ENCODE results near the gene MOB2. TPM values are rescaled to one million over a fixed set of nuclear protein-coding genes. Genes with fewer than 3 reads are reported as not detected.

The MOB2 gene
- total and polyA plus RNA-seq, 2 donors (not counting 1 experiment from before 2014, with no cell fraction given): 13.1 to 30.1 TPM

DNA sequence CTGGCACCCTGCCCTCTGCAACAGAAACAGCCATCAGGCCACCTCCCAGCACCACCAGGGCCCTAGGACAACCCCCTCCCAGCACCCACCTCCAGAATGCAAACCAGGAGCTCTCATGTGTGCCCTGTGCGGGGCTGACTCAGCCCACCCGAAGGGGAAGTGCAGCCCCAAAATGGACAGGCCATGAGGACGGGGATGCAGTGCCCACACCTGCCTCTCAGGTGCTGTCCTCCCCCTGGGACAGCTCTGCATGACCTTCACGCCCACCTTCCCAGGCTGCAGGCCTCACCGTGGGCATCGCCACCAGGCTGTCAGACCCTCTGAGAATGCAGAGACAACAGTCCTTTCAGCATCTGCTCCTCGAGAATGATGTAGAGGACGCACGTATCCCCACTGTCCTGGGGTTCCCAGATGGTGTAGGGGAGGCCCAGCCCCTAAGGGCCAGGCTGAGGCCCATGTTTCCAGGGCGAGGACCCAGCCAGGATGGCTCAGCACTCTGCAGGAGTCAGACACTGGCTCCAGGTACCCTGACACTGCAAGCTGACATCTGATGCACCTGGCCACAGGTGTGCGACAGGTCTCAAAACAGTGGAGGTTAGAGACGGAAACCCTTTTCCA lies 13.5 kb downstream of the MOB2 start:
- H2AFZ ChIP-seq (ENCODE audit: low read length): no peak overlapping the region
- H3K4me3 ChIP-seq (replicated peaks in 1 of 4; ENCODE audit: control extremely low read depth in 1 of 4, insufficient read depth in 1 of 4, low read depth in 3 of 4, low read length in 4 of 4): no peak overlapping the region
- H3K4me1 ChIP-seq (ENCODE audit: control insufficient read depth, extremely low read depth, insufficient read depth, low read length): no peaks in the 10 kb centered on the region
- H3K36me3 ChIP-seq (ENCODE audit: control insufficient read depth, insufficient read depth, low read length): peaks cover 1% of the 10 kb centered on the region
- H3K27me3 ChIP-seq (ENCODE audit: control insufficient read depth, insufficient read depth, low read length): no peaks in the 10 kb centered on the region
- DNase-seq (ENCODE audit: low read depth in 2 of 2): no peak
- H3K4me2 ChIP-seq (ENCODE audit: extremely low read depth, insufficient read depth, low read length): no peak overlapping the region
- no peak for TF ChIP-seq EZH2 (IDR thresholded peaks at IDR 0.05; ENCODE audit: low read length, missing control alignments)
- TF ChIP-seq, protein P1, sequence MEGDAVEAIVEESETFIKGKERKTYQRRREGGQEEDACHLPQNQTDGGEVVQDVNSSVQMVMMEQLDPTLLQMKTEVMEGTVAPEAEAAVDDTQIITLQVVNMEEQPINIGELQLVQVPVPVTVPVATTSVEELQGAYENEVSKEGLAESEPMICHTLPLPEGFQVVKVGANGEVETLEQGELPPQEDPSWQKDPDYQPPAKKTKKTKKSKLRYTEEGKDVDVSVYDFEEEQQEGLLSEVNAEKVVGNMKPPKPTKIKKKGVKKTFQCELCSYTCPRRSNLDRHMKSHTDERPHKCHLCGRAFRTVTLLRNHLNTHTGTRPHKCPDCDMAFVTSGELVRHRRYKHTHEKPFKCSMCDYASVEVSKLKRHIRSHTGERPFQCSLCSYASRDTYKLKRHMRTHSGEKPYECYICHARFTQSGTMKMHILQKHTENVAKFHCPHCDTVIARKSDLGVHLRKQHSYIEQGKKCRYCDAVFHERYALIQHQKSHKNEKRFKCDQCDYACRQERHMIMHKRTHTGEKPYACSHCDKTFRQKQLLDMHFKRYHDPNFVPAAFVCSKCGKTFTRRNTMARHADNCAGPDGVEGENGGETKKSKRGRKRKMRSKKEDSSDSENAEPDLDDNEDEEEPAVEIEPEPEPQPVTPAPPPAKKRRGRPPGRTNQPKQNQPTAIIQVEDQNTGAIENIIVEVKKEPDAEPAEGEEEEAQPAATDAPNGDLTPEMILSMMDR (conservative IDR thresholded peaks at IDR 0.05 in 1 of 2, IDR thresholded peaks at IDR 0.05 in 1 of 2; ENCODE audit: low read depth in 1 of 2, low read length in 2 of 2): no peak
- no peaks in the 10 kb centered on the region for H3K9me3 ChIP-seq (ENCODE audit: control insufficient read depth, insufficient read depth, low read depth, low read length)
- no peak overlapping the region for H3K9ac ChIP-seq (ENCODE audit: insufficient read depth, low read length)
- no peak overlapping the region for H3K27ac ChIP-seq (ENCODE audit: insufficient read depth, low read length)
- no peaks in the 10 kb centered on the region for H4K20me1 ChIP-seq (ENCODE audit: control insufficient read depth, extremely low read depth, insufficient read depth, low read length)
- no peaks in the 10 kb centered on the region for H3K79me2 ChIP-seq (ENCODE audit: control insufficient read depth, insufficient read depth, low read length)

DNA sequence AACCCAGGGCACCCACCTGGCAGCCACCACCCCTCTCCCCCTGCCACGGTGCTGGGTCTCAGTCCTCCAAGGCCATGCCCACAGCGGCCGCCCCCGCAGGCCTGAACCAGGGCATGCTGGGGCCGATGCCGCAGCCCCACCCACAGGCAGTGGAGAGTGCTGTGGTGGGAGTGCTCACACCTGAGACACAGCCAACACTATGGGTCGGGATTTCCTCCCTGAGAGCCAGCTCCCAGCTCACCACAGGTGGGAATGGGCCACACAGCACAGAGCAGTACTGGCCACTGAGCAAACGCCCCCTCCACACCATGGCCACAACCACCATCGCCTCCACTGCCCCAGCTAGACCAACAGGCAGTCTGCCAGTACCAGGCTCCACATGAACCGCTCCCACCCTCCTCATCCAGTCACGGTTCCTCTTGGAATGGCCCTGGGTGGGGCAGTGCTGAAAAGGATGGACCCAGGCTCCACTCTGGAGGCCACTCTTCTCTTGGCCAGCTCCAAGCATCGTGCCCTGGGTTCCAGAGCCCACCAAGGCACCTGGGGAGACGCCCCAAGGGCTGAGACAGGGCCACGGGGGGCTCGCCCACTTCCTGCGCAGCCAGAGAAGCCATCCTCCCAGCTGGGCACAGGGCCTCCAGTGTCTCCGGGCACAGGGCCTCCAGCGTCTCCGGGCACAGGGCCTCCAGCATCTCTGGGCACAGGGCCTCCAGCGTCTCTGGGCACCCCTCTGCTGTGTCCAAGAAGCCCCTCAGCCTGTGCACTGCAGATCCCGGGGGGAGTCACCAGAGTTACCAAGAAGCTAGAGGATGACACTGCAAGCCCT lies 14.2 kb downstream of the MOB2 start:
- TF ChIP-seq, protein P1 (conservative IDR thresholded peaks at IDR 0.05 in 1 of 2, IDR thresholded peaks at IDR 0.05 in 1 of 2; ENCODE audit: low read depth in 1 of 2, low read length in 2 of 2): no peak
- TF ChIP-seq EZH2 (IDR thresholded peaks at IDR 0.05; ENCODE audit: low read length, missing control alignments): no peak
- H3K27me3 ChIP-seq (ENCODE audit: control insufficient read depth, insufficient read depth, low read length): no peaks in the 10 kb centered on the region
- no peak overlapping the region for H3K4me2 ChIP-seq (ENCODE audit: extremely low read depth, insufficient read depth, low read length)
- no peak overlapping the region for H3K27ac ChIP-seq (ENCODE audit: insufficient read depth, low read length)
- peaks cover 1% of the 10 kb centered on the region for H3K36me3 ChIP-seq (ENCODE audit: control insufficient read depth, insufficient read depth, low read length)
- H3K4me1 ChIP-seq (ENCODE audit: control insufficient read depth, extremely low read depth, insufficient read depth, low read length): no peaks in the 10 kb centered on the region
- H4K20me1 ChIP-seq (ENCODE audit: control insufficient read depth, extremely low read depth, insufficient read depth, low read length): no peaks in the 10 kb centered on the region
- no peak overlapping the region for H2AFZ ChIP-seq (ENCODE audit: low read length)
- DNase-seq (ENCODE audit: low read depth in 2 of 2): no peak
- no peaks in the 10 kb centered on the region for H3K9me3 ChIP-seq (ENCODE audit: control insufficient read depth, insufficient read depth, low read depth, low read length)
- no peaks in the 10 kb centered on the region for H3K79me2 ChIP-seq (ENCODE audit: control insufficient read depth, insufficient read depth, low read length)
- H3K4me3 ChIP-seq (replicated peaks in 1 of 4; ENCODE audit: control extremely low read depth in 1 of 4, insufficient read depth in 1 of 4, low read depth in 3 of 4, low read length in 4 of 4): no peak overlapping the region
- no peak overlapping the region for H3K9ac ChIP-seq (ENCODE audit: insufficient read depth, low read length)

DNA sequence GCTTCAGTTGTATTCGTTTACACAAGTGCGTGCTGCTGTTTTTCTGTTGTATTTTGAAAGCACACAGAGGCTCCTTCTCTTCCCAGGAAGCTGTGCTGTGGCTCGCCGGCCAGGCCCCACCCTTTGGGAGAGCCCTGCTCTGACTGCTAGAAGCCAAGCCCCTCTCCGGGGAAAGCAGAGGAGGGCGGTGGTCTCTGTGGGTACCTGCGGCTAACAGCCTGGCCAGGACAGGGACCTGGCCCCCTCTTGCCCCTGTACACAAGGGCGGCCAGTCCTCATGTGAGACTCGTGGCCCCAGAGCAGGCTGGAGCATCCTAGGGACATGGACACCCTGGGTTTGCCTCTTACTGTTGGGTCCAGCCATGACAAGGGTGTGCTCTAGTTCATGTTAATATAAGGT lies 14.8 kb downstream of the MOB2 start:
- H3K4me1 ChIP-seq (ENCODE audit: control insufficient read depth, extremely low read depth, insufficient read depth, low read length): no peaks in the 10 kb centered on the region
- H3K36me3 ChIP-seq (ENCODE audit: control insufficient read depth, insufficient read depth, low read length): peaks cover 1% of the 10 kb centered on the region
- H3K4me2 ChIP-seq (ENCODE audit: extremely low read depth, insufficient read depth, low read length): no peak overlapping the region
- no peak for DNase-seq (ENCODE audit: low read depth in 2 of 2)
- TF ChIP-seq, protein P1 (conservative IDR thresholded peaks at IDR 0.05 in 1 of 2, IDR thresholded peaks at IDR 0.05 in 1 of 2; ENCODE audit: low read depth in 1 of 2, low read length in 2 of 2): no peak
- no peak for TF ChIP-seq EZH2 (IDR thresholded peaks at IDR 0.05; ENCODE audit: low read length, missing control alignments)
- H2AFZ ChIP-seq (ENCODE audit: low read length): no peak overlapping the region
- H3K27me3 ChIP-seq (ENCODE audit: control insufficient read depth, insufficient read depth, low read length): no peaks in the 10 kb centered on the region
- no peaks in the 10 kb centered on the region for H4K20me1 ChIP-seq (ENCODE audit: control insufficient read depth, extremely low read depth, insufficient read depth, low read length)
- H3K4me3 ChIP-seq (replicated peaks in 1 of 4; ENCODE audit: control extremely low read depth in 1 of 4, insufficient read depth in 1 of 4, low read depth in 3 of 4, low read length in 4 of 4): no peak overlapping the region
- no peaks in the 10 kb centered on the region for H3K9me3 ChIP-seq (ENCODE audit: control insufficient read depth, insufficient read depth, low read depth, low read length)
- no peak overlapping the region for H3K27ac ChIP-seq (ENCODE audit: insufficient read depth, low read length)
- H3K79me2 ChIP-seq (ENCODE audit: control insufficient read depth, insufficient read depth, low read length): no peaks in the 10 kb centered on the region
- H3K9ac ChIP-seq (ENCODE audit: insufficient read depth, low read length): no peak overlapping the region
